Activated CD4-positive, CD25-positive, alpha-beta regulatory T cell treated with anti-CD3 and anti-CD28 coated beads, Interleukin-2, amount 50 U/mL, for 24 hours (primary cell): ENCODE measurements around the gene USP15.
"Not testable (repeated sequence)": the region's sequence is repeated elsewhere in the genome, so short reads cannot be mapped to it uniquely, and the experiment has no call there.

Experiments
- ATAC-seq, 2 donors: fragments of 150-1000 bp; cut with Tn5 transposase; one replicate each; pipeline ENCODE4 v1.10.0; 2021; ENCODE audit warnings: mild to moderate bottlenecking in 1 of 2, moderate library complexity in 1 of 2

The USP15 gene

DNA sequence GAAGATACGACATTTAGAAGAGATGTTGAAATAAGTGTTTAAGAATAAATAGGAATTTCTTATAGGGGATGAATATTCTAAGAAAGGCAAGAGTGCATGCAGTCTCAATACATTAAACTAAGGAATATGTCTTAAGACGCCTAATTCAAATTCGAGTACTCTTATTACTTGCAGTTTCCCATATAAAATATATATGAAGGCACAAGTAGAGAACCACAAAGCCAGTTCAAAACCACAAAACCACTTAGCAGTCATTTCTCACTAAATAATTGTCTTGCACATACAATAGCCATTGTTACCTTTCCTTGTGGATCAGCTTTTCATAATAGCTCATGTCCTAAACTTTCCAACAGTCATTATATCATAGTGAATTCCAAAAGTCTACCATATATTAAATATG is 115.4 kb downstream of the USP15 start:
- no peak for ATAC-seq

DNA sequence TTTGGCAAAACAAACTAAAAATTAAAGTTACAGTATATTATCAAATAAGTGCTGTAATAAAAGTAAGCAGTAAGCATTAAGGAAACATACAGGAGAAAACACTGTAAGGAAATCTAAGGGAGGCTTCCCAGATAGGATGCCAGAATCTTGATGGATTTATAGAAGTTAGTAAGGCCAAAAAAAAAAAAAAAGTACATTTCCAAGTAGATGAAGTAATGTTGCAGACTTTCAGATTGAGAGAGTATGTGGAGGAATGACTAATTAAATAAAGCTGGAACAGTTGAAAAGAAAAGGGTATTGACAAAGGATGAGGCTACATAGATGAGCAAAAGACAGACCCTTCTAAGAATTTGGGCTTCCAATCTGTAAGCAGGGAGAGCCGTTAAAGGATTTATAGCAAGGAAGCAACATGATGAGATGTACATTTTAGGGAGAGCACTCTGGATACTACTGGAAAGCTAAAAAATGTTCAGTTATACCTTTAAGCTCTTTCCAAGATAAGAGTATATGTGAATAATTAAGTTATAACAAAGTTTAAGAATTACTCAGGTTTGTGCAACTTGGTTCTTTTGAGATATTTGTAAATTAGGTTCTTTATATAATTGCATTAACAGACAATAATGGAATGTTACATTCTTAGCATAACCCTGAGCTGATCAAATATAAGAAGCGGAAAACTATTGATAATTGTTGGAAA is 119.0 kb downstream of the USP15 start:
- ATAC-seq: no peak

- no peak for ATAC-seq
Observed at GRCh38 chr12:62379723-62380045, 119.5 kb downstream of the USP15 start.

DNA sequence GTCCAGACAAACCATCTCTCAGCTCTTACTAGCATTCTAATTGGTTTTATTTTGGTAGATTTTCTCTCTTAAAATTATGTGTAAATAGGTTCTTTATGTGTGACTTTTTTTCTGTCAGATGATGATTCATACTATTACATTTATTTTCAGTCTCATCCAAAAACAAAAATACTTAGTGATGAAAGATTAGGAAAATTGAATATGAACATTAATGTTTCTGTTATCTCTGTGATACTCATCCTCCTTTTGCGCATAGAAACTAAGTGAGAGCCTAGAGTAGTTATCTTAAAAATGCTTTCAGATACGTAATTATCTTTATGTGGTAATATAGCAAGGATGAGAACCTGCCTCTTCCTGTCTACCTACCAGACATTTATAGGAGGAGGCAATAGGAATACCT is 122.3 kb downstream of the USP15 start:
- no peak for ATAC-seq

DNA sequence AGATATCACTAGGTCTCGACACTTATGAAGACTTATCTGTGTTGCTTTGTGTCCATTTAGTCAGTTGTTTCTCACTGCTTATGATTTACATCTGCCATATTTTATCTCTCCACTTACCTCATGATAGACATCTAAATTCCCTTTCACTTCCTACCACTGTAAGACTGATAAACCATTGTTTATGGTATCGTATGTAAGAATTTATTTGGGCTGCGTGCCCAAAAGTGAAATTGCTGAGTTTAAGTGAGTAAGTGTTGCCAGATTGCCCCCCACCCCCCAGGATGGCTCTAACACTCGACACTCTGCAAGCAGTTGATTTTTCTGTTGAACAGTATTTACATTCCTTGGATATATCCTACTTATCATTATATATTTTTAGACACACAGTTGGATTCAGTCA is 136.5 kb downstream of the USP15 start:
- no peak for ATAC-seq

GRCh38 chr12:62400135-62400534 is 139.9 kb downstream of the USP15 start:
- ATAC-seq: peak; percentile 53 to 80

GRCh38 chr12:62401631-62402030 is 141.4 kb downstream of the USP15 start:
- no peak for ATAC-seq

GRCh38 chr12:62403031-62403430 is 142.8 kb downstream of the USP15 start:
- peak; percentile 57 to 58 for ATAC-seq

- no peak for ATAC-seq
Observed at GRCh38 chr12:62407587-62407986, 147.4 kb downstream of the USP15 start.

GRCh38 chr12:62409068-62409467 is 148.9 kb downstream of the USP15 start:
- no peak for ATAC-seq

GRCh38 chr12:62414180-62414579 is 154.0 kb downstream of the USP15 start:
- no peak for ATAC-seq

DNA sequence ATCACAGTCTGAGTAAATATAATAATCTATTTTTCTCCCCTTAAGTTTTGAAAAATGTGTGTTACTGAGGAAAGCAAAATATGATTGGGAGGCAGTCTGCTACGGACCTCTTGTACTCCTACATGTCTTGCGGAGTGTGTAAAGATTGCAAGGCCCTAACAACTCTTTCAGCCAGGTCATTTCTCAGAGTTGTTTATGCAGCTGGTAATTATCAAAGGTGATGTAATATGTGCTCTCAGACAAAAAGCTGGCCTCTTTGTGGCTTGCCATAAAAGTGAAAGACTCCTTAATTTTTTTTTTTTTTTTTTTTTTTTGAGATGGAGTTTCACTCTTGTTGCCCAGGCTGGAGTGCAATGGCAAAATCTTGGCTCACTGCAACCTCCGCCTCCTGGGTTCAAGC is 165.9 kb downstream of the USP15 start:
- ATAC-seq: no peak

DNA sequence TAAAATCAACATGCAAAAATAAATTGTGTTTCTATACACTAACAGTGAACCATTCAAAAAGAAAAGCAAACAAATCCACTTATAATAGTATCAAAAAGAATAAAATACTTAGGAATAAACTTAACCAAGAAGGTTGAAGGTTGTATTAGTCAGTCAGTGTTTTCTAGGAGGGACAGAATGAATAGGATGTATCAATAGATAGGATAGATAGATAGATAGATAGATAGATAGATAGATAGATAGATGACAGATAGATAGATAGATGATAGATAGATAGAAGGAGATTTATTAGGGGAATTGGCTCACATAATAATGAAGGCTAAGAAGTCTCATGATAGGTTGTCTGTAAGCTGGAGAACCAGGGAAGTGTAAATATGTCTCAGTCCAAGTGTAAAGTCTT is 169.3 kb downstream of the USP15 start:
- ATAC-seq: no peak

DNA sequence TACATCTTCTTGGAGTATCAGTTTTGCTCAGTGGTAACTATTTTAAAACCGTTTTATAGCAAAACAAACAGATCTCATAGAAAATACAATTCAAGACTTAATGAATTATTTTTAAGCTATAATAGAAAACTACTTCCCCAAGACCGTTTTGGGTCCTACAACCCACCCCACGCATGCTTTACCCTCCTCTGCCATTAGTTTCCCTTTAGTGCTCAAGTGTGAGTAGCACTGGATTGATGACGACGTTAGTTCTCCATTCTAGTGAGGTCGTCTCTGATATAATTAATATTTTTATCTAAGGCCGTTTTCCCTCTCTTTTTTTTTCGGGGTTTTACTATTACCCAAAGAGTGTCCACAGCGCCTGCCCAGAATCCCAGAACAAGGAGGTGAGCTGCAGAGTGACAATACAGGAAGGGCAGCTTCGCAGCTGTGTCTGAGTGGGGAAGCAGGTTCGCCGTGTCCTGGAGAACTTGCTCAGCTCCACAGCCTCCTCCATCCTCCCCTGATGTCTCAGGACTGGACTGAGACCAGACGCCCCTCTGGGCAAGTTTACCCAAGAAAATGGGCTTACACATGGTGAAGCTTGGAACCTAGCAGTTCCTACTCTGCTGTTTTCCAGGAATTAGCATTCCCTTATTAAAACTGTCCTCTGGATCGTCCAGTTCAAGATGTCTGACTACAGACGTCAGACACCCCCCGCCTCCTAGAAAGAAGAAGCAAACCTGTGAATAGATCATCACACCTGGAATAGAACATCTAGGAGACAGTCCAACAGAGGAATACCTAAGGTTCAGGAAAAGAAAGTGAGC is 174.5 kb downstream of the USP15 start:
- ATAC-seq: peak; percentile 33 to 42

GRCh38 chr12:62435303-62436163 is 175.3 kb downstream of the USP15 start:
- peak; percentile 63 to 74 for ATAC-seq

GRCh38 chr12:62436164-62436503 is 175.9 kb downstream of the USP15 start:
- ATAC-seq: no peak

- no peak for ATAC-seq
Observed at GRCh38 chr12:62438098-62438692, 178.0 kb downstream of the USP15 start.

- no peak for ATAC-seq
Observed at GRCh38 chr12:62446754-62447452, 186.7 kb downstream of the USP15 start.

GRCh38 chr12:62448436-62448835 is 188.2 kb downstream of the USP15 start:
- no peak for ATAC-seq

- not testable (repeated sequence) for ATAC-seq
Observed at GRCh38 chr12:62455429-62455828, 195.2 kb downstream of the USP15 start.

DNA sequence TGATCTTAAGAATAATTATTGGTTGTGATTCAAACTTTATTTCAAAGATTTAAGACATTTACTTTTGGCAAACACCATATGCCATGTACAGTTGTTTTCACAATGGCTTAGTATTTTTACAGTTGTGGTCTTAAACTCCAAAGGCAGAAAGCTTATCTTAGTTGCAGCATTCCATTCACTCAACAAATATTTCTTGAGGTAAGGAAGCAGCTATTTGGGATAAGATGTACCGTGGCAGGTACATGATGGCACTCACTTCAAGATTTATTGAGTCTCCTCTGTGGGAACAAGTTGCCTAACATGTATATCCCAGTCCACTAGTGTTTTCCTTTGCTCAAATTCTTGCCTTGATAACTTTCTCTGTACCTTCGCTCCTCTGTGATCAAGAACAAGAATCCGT is 198.4 kb downstream of the USP15 start:
- ATAC-seq: no peak

- no peak for ATAC-seq
Observed at GRCh38 chr12:62459976-62460375, 199.8 kb downstream of the USP15 start.
